LoVo (cell line): ENCODE results near the gene ZNF215.
"Not testable (repeated sequence)": the region's sequence is repeated elsewhere in the genome, so short reads cannot be mapped to it uniquely, and the experiment has no call there.

Source experiments
- DNase-seq: peaks from one replicate; pipeline ENCODE4 v3.0.0-alpha.2; 2016; ENCODE audit warnings: low spot score

ZNF215 gene

DNA sequence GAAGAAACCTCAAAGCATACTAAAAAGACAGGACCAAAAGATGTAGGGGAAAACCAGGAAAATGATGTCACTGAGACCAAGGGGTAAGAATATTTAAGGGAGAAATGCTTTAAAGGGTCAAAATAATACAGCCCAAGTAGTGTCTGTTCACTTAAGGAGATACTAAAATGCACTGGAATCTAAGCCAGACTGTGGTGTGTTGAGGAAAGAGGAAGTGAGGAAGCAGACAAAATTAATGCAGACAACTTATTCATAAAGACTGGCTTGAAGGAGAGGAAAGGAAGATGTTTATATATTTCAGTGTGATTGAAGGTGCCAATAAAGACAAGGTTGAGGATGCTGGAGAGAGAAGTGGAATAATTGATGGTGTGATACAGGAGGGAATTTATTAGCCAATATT is 15.7 kb downstream of the ZNF215 start:
- DNase-seq, result no peak

DNA sequence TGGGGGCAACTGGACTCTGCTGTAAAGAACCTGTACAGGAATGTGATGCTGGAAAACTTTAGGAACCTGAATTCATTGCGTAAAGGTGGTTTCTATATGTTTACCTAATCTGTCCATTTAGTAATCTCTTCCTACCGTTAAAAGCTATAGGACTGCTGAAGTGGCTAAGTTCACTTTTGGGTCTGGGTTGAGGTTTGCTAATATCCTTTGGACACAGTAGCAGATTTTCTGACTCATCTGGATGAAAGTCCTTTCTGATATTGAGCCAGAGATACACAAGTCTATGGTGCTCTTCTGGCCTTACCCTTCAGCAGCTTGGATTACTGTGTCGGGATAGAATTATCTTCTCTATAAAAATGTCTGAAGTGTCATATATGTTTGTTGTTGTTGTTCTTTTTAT is 16.9 kb downstream of the ZNF215 start:
- no peak for DNase-seq

DNA sequence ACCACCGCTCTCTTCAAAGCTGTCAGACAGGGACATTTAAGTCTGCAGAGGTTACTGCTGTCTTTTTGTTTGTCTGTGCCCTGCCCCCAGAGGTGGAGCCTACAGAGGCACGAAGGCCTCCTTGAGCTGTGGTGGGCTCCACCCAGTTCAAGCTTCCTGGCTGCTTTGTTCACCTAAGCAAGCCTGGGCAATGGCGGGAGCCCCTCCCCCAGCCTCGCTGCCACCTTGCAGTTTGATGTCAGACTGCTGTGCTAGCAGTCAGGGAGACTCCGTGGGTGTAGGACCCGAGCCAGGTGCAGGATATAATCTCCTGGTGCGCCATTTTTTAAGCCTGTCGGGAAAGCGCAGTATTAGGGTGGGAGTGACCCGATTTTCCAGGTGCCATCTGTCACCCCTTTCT is 28.0 kb downstream of the ZNF215 start:
- DNase-seq, result not testable (repeated sequence)

DNA sequence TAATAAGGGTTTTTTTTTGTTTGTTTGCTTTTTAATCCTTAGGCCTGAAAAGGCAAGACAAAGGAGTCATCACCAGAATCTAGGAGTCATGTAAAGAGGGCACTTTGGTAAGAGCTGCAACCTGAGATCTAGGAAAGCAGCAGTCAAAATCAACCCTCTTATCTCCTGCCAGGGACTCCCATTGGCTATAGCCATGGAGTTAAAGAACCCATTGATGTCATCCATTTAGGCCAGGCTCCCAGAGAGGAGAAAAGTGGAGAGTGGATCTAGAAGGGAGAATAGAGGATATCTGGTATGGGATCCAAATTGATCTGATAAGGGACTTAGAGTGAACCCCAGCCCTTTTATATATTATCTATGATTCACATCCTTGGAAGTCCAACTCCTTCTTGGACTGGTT is 35.9 kb downstream of the ZNF215 start:
- no peak for DNase-seq

DNA sequence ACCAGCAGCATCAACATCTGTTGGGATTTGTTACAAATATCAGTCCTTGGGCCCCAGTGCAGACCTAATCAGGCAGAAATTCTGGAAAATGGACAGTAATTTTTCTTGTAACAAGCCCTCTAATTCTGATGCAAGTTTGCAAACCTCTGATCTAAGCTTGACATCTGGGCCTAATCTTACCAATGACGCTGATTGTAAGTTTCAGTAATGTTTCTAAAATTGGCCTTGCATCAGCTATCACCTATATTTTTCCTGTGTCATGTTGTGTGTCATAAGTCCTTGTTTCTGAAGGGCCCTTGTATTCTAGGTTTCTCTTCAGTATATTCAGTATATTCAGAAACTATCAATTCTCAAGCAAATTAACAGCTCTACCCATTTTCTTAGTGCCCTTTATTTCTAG is 36.4 kb downstream of the ZNF215 start:
- DNase-seq, result no peak

DNA sequence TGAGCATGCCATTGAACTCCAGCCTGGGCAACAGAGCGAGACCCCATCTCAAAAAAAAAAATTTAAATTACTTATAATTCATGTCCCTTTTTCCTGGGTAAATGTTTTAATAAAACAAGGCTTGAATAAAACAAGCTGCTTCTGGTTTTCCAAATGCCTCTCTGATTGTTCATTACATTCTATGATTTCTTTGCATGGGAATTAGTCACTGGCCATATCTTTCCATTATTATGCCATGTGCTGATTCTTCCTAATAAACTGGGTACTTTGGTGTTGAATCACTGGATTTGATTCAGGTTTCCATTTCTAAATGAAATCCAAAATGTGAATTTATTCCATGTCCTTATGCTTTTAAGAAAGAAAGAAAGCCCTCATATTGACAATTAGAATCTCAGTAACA is 42.6 kb downstream of the ZNF215 start:
- no peak for DNase-seq

DNA sequence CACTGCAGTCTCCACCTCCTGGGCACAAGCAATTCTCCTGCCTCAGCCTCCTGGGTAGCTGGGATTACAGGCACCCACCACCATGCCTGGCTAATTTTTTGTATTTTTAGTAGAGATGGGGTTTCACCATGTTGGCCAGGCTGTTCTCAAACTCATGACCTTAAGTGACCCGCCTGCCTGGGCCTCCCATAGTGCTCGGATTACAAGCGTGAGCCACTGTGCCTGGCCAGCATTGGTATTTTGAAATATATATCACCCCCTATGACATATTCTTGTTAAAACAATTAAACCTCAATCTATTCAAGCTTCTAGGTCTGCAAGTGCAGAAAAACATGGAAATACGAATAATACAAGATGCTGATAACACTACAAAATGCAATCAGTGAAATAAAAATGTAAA is 43.6 kb downstream of the ZNF215 start:
- DNase-seq, result not testable (repeated sequence)

DNA sequence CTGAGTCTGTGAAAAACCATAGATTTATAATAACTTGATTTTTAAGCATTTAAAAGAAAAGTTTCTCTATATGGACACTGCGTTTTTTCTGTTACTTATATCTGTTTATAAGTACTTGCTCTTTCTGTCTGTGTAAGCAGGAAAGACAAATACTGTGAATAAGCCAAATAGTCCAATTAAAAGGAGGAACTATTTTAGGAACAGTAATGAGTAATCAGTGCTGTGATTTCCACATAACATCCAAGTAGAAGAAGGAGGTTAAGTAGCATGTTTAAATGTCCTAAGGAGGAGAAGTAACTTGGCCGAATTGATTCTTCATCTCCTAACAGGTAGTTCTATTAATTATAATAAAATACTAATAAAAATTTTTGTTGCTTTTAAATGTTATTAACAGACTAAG is 53.1 kb downstream of the ZNF215 start:
- DNase-seq, result no peak

DNA sequence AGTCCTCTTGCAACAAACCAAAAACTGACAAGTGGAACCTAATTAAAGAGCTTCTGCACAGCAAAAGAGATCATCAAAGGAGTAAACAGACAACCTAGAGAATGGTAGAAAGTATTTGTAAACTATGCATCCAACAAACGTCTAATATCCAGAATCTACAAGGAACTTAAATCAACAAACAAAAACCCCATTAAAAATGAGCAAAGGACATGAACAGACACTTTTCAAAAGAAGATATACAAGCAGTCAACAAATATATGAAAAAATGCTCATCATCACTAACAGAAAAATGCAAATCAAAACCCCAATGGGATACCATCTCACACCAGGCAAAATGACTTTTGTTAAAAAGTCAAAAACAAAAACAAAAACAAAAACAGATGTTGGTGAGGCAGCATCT is 60.3 kb downstream of the ZNF215 start:
- no peak for DNase-seq

DNA sequence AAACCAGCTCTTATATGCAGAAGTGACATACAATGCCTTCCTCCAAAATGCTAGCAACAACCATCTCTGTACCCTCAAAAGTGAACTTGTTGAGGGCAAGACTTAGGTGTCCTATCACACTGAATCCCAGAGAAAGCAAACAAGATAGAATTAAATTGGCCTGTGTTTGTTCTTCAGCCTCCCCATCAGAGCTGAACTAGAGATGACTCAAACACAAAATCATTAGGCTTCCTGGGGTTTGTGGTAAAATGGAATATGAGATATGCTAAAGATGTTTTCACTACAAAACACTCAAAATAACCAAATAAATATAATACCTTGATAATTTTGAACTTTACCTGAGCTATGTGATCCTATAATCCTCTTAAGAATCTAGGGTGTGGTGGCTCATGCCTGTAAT is 62.3 kb downstream of the ZNF215 start:
- no peak for DNase-seq

DNA sequence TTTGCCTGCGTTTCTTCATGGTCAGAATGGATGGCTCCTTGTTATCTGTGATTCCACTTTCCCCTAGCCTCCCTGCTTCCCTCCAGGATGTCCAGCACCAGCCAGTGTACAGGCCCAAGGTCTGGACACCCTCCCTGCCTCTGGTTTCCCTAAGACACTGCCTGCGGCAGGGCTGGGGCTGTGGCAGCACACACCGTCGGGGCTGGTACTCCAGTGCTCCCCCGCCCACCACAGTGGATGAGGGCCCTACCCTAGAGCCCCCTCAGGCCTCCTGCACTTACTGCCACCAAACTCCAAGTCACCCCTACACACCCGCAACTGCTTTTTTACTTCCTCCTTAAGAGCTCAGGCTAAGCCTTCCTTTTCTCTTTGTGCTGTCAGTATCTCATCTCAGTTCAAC is 65.0 kb downstream of the ZNF215 start:
- no peak for DNase-seq

DNA sequence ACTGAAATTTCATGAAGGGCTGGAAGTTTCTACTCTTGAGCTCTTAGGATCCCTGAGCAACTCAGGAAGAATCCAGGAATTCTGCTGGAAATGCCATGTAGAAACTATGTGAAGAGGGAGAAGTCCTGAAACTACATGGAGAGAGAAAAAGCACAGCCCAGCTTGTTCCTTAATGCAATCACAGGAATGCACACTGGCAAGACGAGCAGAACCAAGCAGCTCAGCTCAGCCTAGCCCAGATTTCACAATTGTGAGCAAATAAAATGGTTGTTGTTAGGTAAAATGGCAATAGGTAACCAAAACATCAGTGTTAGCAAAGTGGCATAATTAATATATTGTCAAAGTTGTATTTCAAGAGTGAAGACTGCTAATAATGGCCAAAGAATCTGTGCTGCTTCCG is 65.8 kb downstream of the ZNF215 start:
- no peak for DNase-seq

DNA sequence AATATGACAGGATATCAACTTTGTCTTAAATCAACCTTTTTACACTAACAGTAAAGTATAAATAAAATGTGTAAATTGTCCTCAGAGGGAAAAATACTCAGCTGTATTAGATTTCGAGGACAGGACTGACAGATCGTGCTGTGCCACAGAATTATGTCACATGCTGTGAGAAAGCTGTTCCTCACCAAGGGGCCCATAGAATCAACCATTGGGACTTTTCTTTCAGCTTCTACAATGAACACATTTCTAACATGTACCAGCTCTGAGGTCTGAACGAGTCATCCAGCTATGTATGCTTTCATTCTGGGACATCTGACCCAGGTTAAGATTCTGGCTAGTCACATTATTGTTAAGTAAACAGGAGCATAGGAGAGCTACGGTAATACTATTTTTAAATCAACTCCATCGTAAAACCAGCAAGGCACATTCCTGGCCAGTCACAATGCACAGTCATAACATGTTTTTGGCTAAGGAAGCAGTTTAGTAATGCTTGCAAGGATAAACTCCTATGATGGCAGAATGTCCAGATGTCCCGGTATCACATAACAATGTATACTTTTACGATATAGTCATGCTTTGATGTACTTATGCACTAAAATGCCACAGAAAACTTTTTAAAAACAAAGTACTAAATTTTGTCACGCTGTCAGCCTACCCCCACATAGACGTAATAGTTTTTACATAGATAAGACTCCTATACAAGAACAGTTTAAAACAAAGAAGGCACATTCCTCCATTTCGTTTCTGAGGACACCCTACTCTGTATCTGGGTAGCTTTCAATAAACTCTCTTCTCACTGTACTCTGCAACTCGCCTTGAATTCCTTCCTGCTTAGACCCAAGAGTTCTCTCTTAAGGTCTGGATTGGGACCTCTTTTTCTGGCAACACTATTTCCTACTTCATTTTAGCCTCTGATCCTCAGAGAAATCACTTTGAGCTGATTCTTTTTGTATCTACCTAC is 66.5 kb downstream of the ZNF215 start:
- peak; percentile 8 for DNase-seq

DNA sequence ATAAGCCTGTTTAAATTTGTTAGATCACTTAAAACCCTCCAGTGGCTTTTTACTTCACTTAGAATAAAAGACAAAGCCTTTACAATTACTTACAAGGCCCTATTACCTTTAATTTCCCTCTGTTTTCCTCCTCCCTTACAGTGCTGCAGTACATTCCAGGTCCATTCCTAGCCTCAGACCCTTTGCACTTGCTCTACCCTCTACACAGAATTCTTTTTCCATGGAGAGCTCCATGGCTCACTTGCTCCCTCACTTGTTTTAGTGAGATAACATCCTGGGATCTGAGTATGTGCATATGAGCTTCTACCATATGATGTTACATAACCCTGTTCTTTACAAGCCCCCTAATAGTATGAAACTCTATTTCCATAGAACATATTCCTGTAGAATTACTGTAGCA is 69.5 kb downstream of the ZNF215 start:
- no peak for DNase-seq

DNA sequence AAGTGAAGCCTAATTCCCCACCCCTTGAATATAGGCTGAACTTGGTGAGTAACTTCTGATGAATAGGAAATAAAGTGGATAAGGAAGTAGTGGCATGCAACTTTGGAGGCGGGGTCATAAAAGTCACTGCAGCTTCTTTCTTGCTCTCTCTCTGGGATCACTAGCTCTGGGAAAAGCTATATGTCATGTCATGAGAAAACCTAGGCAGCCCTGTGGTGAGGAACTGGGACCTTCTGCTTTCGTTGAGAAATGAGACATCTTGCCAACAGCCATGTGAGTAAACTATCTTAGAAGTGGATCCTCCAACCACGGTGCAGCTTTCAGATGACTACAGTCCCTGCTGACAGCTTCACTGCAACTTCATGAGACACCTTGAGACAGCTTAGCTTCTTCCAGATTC is 78.3 kb downstream of the ZNF215 start:
- peak; percentile 6 for DNase-seq
